Bronchial epithelial cell (primary cell): ENCODE results near the gene SNCA. TPM values are rescaled to one million over a fixed set of nuclear protein-coding genes. Genes with fewer than 3 reads are reported as not detected.

ENCODE experiments used
- DNase-seq: peaks from one replicate; pipeline ENCODE4 v3.0.0-alpha.2; 2010; ENCODE audit warnings: low read depth
- FAIRE-seq: peaks from 2 replicates; lab custom pipeline; 2011; peaks lifted over from hg19 to GRCh38; lab: Jason Lieb, UNC
- H3K27me3 ChIP-seq: 2 replicates; pipeline ENCODE4 v1.5.1; 2011; ENCODE audit warnings: low read length; ENCODE audit not compliant: control insufficient read depth, insufficient read depth
- H3K36me3 ChIP-seq: 2 replicates; pipeline ENCODE4 v1.5.1; 2011; ENCODE audit warnings: low read length; ENCODE audit not compliant: control insufficient read depth, insufficient read depth
- H3K4me3 ChIP-seq: 2 replicates; pipeline ENCODE4 v1.5.1; 2011; ENCODE audit warnings: mild to moderate bottlenecking, low read depth, low read length, control low read depth
- total RNA-seq: library from RNA; depleted of rRNA; stranded (reverse); fragments of >200 nt; gene quantifications from 2 replicates; pipeline ENCODE4 v1.2.1, GENCODE V29; 2014
- TF ChIP-seq, protein P1 (sequence below): IDR thresholded peaks from 2 replicates; pipeline ENCODE4 v1.5.1; 2011; ENCODE audit warnings: mild to moderate bottlenecking, moderate library complexity, low read length, control low read depth, inconsistent platforms; ENCODE audit not compliant: insufficient read depth, severe bottlenecking

The SNCA gene
- total RNA-seq, 1 donor from 2014 or later, result 31.6 TPM

DNA sequence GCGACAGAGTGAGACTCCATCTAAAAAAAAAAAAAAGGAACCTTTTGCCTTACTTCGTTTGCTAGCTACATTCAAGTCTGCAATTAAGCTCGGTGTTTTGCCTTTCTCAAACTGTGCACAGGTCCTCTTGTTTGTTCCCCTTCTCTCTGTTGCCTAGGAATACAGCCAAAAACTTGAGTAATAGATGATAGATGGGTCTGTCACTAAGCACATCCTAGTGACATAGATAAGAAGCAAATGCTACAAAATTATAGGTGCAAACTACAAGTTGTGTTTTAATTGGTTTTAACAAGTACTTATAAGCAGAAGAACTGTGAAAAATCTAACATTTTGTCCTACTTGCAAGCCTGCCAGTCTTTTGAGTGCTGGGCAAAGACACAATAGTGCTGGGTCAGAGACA lies 95.2 kb downstream of the SNCA start:
- no peaks in the 10 kb centered on the region for H3K27me3 ChIP-seq
- TF ChIP-seq, protein P1, sequence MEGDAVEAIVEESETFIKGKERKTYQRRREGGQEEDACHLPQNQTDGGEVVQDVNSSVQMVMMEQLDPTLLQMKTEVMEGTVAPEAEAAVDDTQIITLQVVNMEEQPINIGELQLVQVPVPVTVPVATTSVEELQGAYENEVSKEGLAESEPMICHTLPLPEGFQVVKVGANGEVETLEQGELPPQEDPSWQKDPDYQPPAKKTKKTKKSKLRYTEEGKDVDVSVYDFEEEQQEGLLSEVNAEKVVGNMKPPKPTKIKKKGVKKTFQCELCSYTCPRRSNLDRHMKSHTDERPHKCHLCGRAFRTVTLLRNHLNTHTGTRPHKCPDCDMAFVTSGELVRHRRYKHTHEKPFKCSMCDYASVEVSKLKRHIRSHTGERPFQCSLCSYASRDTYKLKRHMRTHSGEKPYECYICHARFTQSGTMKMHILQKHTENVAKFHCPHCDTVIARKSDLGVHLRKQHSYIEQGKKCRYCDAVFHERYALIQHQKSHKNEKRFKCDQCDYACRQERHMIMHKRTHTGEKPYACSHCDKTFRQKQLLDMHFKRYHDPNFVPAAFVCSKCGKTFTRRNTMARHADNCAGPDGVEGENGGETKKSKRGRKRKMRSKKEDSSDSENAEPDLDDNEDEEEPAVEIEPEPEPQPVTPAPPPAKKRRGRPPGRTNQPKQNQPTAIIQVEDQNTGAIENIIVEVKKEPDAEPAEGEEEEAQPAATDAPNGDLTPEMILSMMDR, result no peak
- H3K36me3 ChIP-seq, result no peaks in the 10 kb centered on the region
- no peak overlapping the region for H3K4me3 ChIP-seq
- FAIRE-seq (no peak), DNase-seq (no peak)

DNA sequence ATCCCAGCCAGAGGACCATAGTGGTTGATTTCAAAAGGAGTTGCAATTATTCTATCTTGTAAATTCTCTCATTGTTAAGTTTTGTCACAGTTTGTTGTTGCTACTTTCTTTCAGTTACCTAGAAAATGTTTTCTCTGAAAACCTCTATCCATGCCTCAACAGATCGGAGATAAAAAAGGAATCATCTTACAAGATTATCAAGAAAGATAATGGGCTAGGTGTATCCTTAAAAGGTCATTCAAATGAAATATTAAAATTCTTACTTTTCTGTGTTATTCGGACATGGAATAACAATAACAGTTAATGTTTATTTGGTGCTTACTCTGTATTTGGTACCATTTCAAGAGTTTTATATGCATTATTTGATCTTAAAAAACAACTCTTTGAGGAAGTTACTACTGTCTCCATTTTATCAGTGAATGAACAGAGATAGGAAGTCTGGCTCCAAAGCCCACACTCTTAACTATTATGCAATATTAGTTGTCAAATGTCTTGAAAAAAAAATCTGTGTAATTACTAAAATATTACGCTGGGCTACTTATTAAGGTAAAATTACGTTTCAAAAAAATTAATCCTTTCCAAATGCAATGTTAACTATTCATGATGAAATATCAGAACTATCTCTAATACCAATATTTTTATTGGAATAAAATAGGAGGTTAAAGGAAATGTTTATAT lies 97.5 kb downstream of the SNCA start:
- H3K27me3 ChIP-seq, result no peaks in the 10 kb centered on the region
- H3K36me3 ChIP-seq, result no peaks in the 10 kb centered on the region
- no peak for FAIRE-seq
- no peak for DNase-seq
- TF ChIP-seq, protein P1, result no peak
- no peak overlapping the region for H3K4me3 ChIP-seq

DNA sequence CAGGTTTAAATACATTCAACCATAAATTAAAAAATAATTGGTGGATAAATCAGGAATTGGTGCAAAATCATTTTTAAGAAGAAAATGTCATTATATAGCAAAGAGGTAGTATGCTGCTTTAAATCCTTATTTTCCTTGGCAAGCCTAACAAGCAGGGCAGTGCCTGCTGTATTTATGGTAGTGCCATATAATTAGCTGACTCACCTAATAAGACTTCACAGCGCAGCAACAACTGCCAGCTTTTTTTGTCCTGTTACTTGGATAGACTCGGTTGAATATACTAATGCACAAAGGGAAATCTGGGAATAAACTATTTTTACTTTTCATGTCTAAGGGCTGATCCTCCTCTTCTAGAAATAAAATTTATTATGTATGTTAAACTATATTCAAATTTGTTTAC lies 99.1 kb downstream of the SNCA start:
- H3K27me3 ChIP-seq, result no peaks in the 10 kb centered on the region
- DNase-seq (peak; percentile 21), FAIRE-seq (no peak)
- no peak overlapping the region for H3K4me3 ChIP-seq
- TF ChIP-seq, protein P1, result no peak
- H3K36me3 ChIP-seq, result no peaks in the 10 kb centered on the region

DNA sequence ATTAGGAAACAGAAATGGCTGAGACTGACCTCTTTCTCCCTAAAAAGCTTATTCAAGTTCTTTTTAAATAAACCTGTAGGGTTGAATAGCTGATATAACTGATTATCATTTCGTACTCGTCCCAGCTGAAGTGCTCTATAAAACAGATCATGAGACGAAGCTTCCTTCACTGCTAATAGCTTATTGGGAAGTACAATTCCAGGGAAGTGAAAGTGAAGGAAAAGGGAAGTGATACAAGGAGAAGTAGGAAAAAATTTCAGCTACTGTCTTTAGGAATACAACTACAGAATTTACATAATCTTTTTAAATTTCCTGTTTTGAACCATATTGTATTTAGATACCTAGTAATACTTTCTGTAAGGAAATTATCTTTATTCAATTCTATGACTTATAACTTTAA lies 103.0 kb downstream of the SNCA start:
- DNase-seq (no peak), FAIRE-seq (no peak)
- no peaks in the 10 kb centered on the region for H3K27me3 ChIP-seq
- TF ChIP-seq, protein P1, result no peak
- no peak overlapping the region for H3K4me3 ChIP-seq
- no peaks in the 10 kb centered on the region for H3K36me3 ChIP-seq

DNA sequence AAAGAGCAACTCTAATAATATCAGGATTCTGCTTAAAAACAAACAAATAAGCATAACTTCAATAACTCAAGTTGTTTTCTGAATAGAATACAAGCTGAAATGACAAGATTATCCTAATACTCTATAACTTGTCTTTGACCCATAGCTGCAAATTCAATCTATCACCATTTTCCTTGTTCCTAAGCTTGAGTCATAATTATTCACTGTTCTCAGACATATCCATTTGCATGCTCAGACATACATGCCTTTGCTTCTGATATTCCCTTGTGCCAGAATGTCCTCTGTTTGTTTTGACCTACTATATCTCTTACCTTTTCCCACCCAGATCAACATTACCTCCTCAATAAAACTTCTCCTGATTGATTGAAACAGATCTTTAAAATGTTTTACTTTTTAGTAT lies 109.7 kb downstream of the SNCA start:
- peak; percentile 75 for DNase-seq
- TF ChIP-seq, protein P1, result no peak

DNA sequence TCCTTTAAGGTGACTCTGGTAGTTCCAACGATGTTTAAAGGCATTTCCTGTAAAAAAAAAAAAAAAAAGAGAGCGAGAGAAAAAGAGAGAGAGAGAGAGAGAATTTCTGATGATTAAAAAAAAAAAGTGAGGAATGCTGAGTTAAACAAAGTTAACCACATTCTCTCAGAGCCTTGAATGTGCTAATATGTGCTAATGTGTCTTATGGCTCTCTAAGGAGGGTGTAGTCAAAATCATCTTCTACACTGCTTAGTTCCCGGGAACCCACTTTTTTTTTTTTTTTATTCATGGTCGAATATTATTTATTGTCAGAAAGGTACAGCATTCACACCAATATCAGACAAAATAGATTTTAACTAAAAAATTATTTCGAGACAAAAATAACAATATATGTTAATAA lies 111.7 kb downstream of the SNCA start:
- no peak for FAIRE-seq
- Histone ChIP-seq H3K36me3 (peaks cover 3% of the 10 kb centered on the region), H3K27me3 (no peaks in the 10 kb centered on the region), H3K4me3 (no peak overlapping the region)
- TF ChIP-seq, protein P1, result no peak
- DNase-seq, result no peak

More for the DNA sequence above, 109.7 kb downstream of the SNCA start:
- Histone ChIP-seq H3K27me3 (no peaks in the 10 kb centered on the region), H3K36me3 (peaks cover 3% of the 10 kb centered on the region), H3K4me3 (no peak overlapping the region)
- FAIRE-seq, result no peak
